ENCODE data around the gene MLPH.
A peak's percentile ranks its signal among the peaks of the same experiment; 100 is the strongest.

MLPH gene

DNA sequence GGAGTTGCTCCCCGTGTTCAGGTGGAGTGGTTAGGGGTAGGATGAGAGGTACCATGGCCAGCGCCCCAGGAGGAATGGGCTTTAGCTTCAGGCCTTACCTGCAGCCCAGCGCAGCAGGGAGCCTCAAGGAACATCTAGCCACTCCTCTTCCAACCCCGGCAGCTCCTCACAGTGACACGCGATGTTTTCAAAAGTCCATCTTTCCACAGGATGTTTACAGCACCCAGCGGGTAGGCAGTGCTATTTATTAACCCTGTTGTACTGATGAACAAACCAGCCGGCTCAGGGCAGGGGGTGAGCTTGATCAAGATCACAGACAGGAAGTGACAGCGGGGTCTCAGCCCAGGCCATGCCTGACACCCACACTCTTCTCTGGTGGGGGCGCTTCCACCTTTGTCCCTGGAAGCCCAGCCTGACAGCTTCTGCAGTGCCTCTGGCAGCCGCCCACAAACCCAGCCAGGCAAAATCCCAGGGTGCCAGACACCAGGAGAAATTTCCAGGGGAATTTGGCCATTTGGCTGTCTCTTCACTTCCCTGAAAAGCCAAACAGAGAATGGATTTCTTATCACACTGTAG lies 60.9 kb downstream of the MLPH start:
- DNase-seq, result peak; percentile 48

DNA sequence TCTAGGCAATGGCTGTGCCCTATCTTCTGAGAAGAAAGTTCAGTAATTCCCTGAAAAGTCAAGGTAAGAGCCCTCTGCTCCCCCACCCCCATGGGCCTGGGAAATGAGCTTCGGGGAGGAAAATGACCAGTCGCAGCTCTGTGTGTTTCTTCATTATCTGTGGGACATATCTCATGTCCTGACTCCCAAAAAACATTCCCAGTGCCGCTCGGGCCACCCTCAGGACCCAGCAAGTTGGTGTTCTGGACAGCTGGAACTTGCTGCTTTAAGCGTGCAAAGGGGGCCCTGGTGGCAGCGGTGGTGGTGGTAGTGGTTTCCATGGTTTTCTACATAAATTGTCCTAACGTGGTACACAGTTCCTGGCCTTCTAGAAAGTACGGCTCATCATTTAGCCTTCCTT lies 62.2 kb downstream of the MLPH start:
- DNase-seq, result no peak

DNA sequence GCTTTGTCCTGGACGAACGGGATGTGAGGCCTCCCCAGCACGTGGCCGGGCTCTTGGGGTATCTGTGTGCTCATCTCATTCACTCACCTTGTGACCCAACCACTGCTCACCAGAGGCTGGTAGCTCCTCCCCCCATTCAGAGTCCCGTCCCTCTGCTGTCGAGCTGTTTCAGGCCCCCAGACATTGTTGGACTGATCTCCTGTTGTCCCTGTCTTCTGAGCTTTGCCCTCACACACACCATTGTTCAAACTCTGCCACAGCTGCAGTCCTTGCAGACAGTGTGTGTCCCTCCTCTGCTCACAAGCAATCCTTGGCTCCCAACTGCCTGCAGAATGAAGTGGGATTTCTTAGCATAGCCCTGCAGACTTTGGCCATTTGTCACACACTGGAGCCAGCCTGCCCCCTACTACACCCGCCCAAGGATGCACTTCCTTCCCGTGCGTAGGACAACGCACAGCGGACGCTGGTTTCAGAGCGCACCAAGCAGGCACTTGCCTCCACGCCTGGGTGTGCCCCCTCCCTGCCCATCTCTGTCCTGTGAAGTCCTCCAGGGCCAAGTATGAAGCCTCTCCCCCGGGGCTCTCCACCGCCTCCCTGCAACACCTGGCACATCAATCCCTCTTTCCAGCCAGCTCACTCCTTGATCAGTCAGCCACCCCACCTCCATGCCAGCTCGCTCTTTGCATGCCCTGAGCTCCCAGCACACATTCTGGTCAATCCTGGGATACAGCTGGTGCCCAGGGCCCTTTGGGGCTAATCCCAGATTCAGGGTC lies 62.8 kb downstream of the MLPH start:
- no peak for DNase-seq

DNA sequence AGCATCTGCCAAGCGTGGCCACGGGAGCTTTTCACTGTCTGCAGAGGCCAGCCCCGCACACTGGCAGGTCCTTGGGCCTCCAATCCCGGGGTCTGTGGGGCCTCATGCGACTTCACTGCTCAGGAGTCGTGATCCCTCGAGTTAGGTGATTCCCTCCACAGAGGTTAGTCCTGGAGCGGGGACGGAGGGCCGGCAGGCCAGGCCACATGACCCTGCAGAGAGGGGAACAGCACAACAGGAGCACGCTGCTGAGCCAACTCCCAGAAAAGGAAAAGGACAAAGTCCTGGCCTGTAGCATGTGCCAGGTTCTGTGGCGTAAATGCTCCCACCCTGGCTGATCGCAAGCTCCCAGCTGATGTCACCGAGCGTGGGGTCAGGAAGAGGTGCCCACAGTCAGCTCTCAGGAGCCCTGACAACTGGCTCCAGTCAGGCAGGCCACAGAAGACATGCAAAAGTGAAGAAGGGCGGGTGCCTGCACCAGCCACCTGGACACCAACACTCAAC lies 64.1 kb downstream of the MLPH start:
- DNase-seq, result no peak

DNA sequence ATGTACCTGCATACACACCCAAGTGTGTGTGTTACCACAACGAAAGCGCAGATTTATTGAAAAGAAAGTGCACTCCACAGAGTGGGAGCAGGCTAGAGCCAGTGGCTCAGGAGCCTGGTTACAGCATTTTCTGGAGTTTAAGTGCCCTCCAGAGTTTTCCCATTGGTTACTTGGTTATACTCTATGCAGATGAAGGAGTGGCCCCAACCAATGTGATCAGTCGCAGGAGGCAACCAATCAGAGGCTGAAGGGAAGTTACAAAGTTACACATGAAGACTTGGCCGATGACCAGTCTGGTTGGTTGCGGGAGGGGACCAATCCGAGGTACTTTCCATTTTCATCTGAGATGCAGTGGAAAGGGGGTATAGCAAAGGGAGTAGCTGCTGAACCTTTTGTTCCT lies 65.9 kb downstream of the MLPH start:
- DNase-seq, result no peak

DNA sequence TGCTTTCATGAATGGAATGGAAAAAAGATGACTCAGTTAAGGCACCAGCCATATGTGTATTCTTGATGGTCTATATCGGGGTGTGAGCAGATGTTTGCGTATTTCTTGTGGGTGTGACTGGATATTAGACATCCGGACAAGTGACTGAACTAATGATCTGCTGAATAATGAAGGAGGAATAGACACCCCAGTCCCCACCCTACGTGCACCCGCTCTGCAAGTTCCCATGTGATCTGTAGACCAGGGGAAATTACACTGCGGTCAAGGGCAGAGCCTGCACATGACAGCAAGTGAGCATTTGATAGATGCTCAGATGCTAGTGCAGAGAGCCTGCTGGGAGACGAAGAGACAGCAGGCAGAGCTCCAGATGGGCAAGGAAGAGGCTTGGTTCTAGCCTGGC lies 66.9 kb downstream of the MLPH start:
- DNase-seq, result no peak

DNA sequence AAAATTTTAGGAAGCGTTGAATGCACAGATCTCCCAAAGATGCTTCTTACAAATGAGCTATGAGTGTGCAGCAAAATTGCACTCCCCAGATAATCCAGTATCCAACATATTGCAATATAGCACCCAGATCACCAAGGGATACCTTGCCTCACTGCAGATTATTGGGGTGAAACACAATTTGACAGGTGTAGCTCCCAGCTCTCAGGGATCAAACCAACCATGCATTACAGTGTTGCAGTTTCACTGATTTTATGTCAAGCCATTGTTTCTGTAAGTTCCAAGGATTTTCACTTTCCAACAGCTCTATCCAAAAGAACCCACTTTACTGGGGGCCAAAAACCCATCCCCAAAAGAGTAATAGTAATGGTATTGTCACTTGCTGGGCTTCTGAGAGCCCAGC lies 68.5 kb downstream of the MLPH start:
- DNase-seq, result no peak

DNA sequence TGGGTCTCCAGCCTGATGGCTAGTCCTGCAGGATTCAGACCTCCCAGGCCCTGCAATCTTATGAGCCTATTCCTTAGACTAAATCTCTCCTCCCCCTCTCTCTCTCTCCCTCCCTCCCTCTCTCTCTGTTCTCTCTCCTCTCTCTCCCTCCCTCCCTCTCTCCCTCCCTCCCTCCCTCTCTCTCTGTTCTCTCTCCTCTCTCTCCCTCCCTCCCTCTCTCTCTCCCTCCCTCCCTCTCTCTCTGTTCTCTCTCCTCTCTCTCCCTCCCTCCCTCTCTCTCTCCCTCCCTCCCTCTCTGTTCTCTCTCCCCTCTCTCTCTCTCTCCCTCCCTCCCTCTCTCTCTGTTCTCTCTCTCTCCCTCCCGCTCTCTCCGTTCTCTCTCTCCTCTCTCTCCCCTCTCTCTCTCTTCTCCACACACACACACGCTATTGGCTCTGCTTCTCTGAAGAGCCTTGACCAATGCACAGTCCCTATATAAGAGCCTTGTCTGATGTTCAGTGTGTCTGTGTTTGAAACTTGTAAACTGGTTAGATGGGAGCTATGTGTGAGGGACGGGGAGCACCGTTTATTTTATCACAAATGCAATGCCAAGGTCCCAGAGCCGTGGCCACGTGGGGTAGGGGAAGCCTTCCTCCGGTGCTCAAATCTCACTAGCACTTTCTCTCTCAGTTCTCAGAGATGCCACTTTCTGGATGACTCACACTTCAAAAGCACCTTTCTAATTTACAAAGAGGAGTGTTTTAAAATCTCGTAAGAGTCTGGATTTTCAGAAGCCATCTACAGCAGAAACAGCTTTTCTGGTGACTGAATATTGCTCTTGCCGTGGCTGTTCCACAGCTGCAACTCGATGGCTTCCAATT lies 70.0 kb downstream of the MLPH start:
- peak; percentile 50 for DNase-seq

DNA sequence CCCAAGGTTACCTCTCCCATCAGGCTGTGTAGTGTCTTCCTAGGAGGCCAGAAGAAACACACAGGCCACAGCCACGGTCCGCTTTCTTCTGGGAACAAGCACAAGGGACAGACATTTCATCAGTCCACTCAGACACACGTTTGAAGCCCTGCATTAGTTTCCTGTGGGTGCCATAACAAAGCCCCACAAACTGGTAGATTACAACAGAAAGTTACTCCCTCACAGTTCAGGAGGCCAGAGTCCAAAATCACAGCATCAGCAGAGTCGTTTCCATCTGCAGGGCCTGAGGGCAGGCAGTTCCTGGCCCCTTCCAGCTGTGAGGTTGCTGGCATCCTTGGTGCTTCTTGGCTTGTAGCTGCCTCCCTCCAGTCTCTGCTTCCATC lies 70.6 kb downstream of the MLPH start:
- DNase-seq, result no peak

DNA sequence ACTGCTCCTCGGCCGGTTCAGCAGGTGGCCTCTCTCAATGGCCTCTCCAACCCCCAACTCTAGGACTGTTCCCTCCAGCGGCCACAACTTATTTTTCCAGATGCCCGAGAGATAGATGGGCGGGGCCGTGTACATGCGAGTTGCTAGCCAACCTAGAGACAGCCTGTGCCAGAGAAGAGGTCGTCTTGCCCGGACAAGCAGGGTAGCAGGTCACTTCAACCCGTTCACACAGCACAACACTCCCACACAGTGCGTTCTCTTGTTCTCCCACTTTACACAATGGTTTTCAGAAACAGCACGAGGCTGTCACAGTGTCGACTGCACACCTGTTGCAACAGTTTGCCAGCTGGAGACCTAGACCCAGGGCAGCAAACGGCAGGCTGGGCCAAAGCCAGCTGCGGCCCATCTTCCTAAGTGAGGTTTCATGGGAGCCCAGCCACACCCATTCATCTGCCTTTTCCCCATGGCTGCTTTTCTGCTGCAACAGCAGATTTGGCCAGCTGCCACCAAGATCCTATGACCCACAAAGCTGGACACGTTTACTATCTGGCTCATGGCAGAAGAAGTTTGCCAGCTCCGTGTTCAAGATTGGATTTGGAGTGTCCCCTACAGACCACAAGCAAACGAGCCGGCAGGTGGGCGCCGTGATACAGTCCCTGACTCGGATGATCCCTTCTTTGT lies 72.0 kb downstream of the MLPH start:
- peak; percentile 92 for DNase-seq

DNA sequence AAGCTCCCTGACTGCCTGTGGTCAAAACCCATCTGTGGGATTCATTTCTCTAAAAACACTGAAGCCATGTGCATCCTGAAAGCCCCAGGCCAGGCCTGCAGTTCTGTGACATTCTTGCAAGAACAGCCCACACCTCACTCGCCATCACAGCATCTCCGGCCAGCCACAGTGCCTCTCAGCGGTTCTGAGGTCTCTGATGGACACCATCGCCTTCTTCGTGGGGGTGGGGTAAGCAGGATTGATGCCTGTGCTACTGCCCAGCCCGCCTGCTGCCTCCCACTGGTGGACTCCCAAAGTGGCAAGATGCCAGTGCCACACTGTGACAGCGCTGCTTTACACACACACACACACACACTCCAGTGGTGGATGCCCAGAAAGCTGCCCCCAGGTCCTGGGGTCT lies 74.2 kb downstream of the MLPH start:
- DNase-seq, result no peak

DNA sequence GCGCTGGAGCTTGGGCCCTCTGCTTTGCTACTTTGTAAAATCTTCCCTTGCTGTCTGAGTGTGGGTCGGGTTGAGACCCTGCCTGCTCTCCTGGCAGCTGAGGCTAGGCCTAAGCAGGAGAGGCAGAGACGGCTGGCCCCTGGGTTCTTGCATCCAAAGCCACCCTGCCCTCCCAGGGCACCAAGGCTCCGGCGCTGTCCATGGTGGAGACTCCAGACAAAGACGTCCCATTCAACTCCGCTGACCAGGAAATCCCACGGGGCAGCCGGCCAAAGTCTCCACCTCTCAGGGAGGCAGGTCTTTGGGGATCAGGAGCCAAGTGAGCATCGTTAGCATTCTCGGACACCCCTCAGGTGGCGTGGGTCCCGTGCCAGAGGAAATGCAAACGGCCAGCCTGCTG lies 76.8 kb downstream of the MLPH start:
- no peak for DNase-seq

DNA sequence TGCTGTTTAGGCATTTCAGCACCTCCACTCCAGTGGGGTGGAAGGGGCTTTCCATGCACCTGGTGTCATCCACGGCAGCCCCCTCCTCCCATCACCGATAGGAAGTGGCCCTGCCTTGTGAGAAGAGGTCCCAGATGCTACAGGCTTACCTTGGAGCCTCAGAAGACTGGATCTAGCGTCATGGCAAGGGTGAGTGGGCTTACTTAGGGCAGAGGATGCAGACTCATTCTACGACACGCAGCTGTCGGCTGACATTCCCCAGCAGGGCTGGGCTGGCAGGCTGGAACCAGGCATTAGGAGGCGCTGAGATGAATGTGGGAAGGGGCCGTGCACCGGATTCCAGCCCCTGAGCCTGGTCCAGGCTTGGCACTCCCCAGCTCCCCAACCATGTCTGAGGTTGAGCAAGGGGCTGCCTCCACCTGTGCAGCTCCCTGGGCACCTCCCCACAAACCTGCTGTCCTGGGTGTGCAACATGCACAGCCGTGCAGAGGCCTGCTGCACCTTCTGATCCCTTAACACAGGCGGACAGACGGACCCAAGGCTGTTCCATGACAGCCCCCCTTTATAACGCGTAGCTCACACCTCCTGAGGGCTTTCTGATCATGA lies 77.6 kb downstream of the MLPH start:
- no peak for DNase-seq

DNA sequence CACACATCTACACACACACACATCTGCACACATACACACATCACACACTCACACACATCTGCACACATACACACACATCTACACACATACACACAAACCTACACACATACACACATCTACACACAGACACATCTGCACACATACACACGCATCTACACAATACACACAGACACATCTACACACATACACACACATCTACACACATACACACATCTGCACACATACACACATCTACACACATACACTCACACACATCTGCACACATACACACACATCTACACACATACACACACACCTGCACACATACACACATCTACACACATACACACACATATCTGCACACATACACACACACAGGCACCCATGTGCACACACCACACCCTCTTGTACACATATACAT lies 78.9 kb downstream of the MLPH start:
- DNase-seq, result no peak

DNA sequence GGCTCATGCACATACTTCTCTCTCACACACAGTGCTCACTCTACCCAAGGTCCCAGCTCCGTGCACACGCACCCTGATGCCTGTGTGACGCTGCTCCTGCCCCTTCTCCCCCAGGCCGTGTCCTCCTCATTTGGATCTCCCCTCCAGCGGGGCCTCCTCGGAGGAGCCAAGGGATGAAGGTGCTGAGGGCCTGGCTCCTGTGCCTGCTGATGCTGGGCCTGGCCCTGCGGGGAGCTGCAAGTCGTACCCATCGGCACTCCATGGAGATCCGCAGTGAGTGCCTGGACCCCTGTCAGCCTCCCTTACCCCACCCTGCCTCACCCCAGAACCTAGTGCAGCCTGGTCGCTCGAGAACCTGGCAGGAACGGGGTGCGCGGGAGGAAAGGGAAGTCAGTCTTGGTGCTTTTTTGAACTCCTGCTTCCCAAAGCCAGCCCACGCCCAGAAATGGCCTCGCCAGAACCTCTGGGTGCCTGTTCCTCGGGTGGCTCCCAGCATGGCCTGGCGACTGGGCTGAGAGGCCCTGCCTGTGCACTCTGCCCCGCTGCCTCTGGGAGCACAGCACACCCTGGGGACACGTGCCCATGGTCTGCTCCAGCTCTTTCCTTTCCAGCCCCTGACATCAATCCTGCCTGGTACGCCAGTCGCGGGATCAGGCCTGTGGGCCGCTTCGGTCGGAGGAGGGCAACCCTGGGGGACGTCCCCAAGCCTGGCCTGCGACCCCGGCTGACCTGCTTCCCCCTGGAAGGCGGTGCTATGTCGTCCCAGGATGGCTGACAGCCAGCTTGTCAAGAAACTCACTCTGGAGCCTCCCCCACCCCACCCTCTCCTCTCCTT lies 79.6 kb downstream of the MLPH start, which contains the start of gene PRLH:
PRLH (plus strand) TSS at position 174 of the 835 bp plus-strand sequence; CDS start at position 174, 0 bp downstream.
- no peak for DNase-seq

DNA sequence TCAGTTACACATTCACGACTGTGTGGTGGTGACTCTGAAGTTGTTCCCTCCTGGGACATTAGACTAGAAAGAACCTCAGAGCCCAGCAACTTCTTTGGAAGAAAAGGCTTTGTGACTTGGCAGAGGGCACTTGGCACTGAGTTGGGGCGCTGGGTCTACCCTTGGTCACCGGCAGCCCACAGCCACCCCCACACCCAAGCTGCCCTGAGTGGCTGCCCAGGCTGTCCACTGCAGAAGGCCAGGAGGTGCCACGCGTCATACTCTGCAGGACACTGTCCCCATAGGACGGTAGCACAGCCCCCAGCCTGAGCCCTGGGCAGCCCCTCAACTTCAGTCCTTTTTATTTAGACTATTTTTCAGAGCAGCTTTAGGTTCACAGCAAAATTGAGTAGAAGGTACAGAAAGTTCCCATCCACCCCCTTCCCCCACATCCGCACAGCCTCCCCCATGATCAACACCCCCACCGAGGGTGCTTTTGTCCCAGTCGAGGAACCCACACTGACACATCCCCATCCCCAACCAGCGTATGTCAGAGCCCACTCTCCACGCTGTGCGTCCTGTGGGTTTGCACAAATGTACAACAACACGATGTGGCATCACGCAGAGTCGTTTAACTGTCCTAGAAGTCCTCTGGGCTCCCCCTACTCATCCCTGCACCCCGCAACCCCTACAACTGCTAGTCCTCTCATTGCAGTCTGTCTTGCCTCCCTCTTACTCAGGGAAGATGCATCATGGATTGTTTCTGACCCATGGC lies 80.4 kb downstream of the MLPH start:
- no peak for DNase-seq

DNA sequence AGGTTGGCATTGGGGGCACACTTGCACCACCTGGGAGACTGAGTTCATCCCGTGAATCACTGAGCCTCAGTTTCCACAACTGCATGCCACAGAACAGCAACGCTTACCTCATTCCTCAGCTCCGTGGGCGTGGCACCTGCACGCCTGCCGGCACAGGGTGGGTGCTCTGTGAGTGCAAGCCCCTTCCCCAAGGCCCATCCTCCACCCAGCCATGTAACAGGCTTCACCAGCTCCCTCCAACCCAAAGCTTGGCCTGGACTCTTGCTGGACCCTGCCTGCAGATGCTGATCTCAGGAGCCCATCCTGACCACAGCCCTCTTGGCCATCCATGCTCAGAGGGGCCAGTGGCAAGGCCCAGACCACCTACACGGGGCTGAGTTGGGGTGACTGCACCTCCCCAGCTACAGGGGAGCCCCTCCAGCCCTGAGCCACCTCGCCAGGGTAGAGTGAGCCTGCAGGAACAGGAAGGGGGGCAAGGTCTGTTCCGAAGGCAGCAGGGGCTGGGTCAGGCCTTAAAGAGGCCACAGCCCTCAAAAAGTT lies 81.1 kb downstream of the MLPH start:
- DNase-seq, result no peak

DNA sequence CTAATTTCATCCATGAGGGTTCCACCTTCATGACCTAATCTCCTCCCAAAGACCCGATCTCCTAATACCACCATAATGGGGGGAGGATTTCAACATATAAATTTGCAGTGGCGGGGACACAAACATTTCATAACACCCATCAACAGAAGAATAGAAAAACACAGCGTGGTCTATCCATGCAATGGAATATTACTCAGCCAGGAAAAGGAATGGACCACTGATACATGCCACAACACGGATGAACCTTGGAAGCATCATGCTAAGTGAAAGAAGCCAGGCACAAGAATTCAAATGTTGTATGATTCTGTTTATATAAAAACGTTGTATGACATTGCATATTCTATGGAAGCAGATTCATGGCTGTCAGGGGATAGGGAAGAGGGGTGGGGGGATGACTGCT lies 82.0 kb downstream of the MLPH start:
- no peak for DNase-seq

DNA sequence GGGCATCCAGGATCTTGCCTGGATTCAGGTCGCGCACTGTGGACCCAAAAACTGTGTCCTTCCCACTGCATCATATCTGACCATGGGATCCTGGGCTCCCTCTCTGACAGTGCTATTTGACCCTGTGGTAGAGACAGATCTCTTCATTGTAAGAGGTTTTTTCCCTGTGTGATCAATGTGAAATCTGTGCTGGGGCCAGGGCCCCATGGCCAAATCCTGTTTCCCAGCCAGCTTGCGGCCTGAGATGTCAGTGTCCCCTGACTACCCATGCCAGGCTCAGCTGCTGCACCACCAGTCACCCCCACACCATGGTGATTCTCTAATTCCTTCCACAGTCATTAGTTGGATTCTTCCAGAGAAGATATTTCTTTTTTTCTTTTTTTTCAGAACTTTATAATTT lies 82.8 kb downstream of the MLPH start:
- no peak for DNase-seq

DNA sequence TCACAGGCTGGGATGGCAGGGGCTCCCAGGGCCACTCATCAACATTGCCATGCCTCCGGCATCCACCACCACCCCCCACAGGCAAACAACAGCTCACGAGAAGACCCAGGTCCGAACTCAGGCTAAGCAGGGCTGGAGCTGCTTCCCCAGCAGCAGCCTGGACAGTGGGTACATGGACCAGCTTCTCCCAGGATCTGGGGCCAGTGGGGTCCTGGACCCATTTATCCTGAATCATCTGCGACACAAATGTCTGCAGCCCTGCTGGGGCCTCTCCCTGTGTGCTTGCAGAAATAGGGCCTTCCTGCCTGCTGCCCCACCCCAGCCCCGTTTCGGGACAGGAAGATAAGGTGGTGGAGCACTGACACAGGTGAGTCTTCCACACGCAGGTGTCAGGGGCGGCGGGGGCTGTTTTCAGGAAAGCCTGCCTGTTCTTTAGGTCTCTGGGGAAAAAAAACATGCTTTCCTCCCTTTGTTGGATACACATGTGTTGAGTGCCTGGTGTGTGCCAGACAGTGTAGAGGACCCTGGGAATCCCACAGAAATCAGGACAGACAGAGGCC lies 83.8 kb downstream of the MLPH start:
- no peak for DNase-seq
